ENCODE results near the gene KCNH5.

The KCNH5 gene

DNA sequence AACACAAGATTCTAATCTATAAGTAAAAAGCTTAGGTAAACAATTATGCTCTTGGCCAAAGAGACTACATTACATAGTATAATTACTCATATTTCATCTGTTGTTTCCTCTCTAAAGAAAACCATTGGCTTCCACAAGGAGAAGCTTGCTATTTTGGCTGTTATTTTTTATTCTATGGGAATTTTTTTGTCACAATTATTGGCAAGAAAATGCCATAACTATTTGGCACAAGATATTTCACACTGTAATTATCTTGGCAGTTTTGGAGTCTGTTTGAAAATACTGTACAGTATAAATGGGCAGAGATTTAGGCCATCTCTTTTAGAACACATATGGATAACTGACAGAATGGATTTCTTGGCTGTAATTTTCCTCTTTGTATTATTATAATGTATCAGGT, 51.2 kb downstream of the KCNH5 start:
- H3K9ac ChIP-seq (ENCODE audit: low read length) = no peak overlapping the region
- H3K9me2 ChIP-seq (replicated peaks; ENCODE audit: insufficient read depth, low read length) = no peaks in the 10 kb centered on the region
- H3K9me3 ChIP-seq (ENCODE audit: insufficient read depth, low read length) = no peaks in the 10 kb centered on the region
- no peaks in the 10 kb centered on the region for H3K27me3 ChIP-seq (ENCODE audit: low read length)
- H2AFZ ChIP-seq (ENCODE audit: low read depth, low read length, severe bottlenecking) = no peak overlapping the region
- no peak overlapping the region for H3K4me2 ChIP-seq (ENCODE audit: low read depth, low read length, poor library complexity, severe bottlenecking)
- H3K36me3 ChIP-seq (ENCODE audit: low read length) = no peaks in the 10 kb centered on the region
- H3F3A ChIP-seq (ENCODE audit: insufficient read depth) = no peaks in the 10 kb centered on the region
- no peak overlapping the region for H3K27ac ChIP-seq (ENCODE audit: low read depth, low read length)
- TF ChIP-seq, protein P1, sequence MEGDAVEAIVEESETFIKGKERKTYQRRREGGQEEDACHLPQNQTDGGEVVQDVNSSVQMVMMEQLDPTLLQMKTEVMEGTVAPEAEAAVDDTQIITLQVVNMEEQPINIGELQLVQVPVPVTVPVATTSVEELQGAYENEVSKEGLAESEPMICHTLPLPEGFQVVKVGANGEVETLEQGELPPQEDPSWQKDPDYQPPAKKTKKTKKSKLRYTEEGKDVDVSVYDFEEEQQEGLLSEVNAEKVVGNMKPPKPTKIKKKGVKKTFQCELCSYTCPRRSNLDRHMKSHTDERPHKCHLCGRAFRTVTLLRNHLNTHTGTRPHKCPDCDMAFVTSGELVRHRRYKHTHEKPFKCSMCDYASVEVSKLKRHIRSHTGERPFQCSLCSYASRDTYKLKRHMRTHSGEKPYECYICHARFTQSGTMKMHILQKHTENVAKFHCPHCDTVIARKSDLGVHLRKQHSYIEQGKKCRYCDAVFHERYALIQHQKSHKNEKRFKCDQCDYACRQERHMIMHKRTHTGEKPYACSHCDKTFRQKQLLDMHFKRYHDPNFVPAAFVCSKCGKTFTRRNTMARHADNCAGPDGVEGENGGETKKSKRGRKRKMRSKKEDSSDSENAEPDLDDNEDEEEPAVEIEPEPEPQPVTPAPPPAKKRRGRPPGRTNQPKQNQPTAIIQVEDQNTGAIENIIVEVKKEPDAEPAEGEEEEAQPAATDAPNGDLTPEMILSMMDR (IDR thresholded peaks at IDR 0.05; ENCODE audit: insufficient read depth, low read length, poor library complexity, severe bottlenecking) = no peak
- TF ChIP-seq EZH2phosphoT487 (conservative IDR thresholded peaks at IDR 0.05; ENCODE audit: low read length) = no peak
- no peaks in the 10 kb centered on the region for H4K20me1 ChIP-seq (ENCODE audit: low read depth, low read length)
- no peak overlapping the region for H3K4me3 ChIP-seq (ENCODE audit: insufficient read depth, low read length, poor library complexity, severe bottlenecking)
- no peaks in the 10 kb centered on the region for H3K79me2 ChIP-seq (ENCODE audit: insufficient read depth, low read length)

DNA sequence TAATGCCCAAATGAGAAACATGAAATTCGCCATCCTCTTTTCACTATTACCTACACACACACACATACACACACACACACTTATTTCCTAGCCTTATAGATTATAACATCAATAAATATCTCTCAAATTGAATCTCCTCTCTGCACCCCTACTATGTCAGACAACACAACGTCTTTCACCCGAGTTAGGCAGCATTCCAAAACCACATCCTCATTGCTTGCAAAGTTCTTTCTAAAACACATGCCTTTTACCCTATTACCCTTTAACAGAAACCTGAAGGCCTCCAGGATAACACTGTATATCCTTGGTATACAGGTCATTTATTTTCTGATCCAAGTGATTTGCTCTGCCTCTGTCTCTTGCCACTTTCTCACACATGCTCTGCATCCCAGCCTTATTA, 56.3 kb downstream of the KCNH5 start:
- no peak overlapping the region for H3K4me2 ChIP-seq (ENCODE audit: low read depth, low read length, poor library complexity, severe bottlenecking)
- H4K20me1 ChIP-seq (ENCODE audit: low read depth, low read length) = no peaks in the 10 kb centered on the region
- no peak overlapping the region for H3K27ac ChIP-seq (ENCODE audit: low read depth, low read length)
- no peak overlapping the region for H3K9ac ChIP-seq (ENCODE audit: low read length)
- H2AFZ ChIP-seq (ENCODE audit: low read depth, low read length, severe bottlenecking) = no peak overlapping the region
- H3F3A ChIP-seq (ENCODE audit: insufficient read depth) = no peaks in the 10 kb centered on the region
- no peaks in the 10 kb centered on the region for H3K27me3 ChIP-seq (ENCODE audit: low read length)
- no peak overlapping the region for H3K4me3 ChIP-seq (ENCODE audit: insufficient read depth, low read length, poor library complexity, severe bottlenecking)
- no peaks in the 10 kb centered on the region for H3K79me2 ChIP-seq (ENCODE audit: insufficient read depth, low read length)
- H3K36me3 ChIP-seq (ENCODE audit: low read length) = no peaks in the 10 kb centered on the region
- no peaks in the 10 kb centered on the region for H3K9me2 ChIP-seq (replicated peaks; ENCODE audit: insufficient read depth, low read length)
- no peaks in the 10 kb centered on the region for H3K9me3 ChIP-seq (ENCODE audit: insufficient read depth, low read length)
- TF ChIP-seq, protein P1 (IDR thresholded peaks at IDR 0.05; ENCODE audit: insufficient read depth, low read length, poor library complexity, severe bottlenecking) = no peak
- no peak for TF ChIP-seq EZH2phosphoT487 (conservative IDR thresholded peaks at IDR 0.05; ENCODE audit: low read length)

DNA sequence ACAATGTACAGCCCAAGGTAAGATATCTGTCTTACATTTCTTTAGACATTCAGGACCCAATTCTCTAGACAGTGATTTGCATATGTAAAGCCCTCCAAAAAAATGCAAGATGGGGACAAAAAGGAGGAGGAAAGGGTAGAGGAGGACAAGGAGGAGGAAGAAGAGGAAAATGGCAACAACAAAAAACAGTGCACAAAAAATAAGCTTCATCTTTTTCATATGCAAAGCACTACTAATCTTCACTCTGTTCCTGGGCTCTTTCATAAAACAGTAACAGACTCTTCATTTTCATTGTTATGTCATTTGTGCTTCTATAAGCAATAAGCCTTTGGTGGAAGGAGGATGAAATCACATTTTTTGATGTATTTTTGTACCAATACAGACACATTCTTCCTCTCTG, 61.4 kb downstream of the KCNH5 start:
- Histone ChIP-seq H3K9me3 (ENCODE audit: insufficient read depth, low read length) (no peaks in the 10 kb centered on the region), H3K4me2 (ENCODE audit: low read depth, low read length, poor library complexity, severe bottlenecking) (no peak overlapping the region), H2AFZ (ENCODE audit: low read depth, low read length, severe bottlenecking) (no peak overlapping the region), H3K4me3 (ENCODE audit: insufficient read depth, low read length, poor library complexity, severe bottlenecking) (no peak overlapping the region), H4K20me1 (ENCODE audit: low read depth, low read length) (no peaks in the 10 kb centered on the region), H3K27me3 (ENCODE audit: low read length) (no peaks in the 10 kb centered on the region), H3K9me2 (replicated peaks; ENCODE audit: insufficient read depth, low read length) (no peaks in the 10 kb centered on the region), H3K27ac (ENCODE audit: low read depth, low read length) (no peak overlapping the region), H3K79me2 (ENCODE audit: insufficient read depth, low read length) (no peaks in the 10 kb centered on the region), H3K36me3 (ENCODE audit: low read length) (no peaks in the 10 kb centered on the region), H3K9ac (ENCODE audit: low read length) (no peak overlapping the region), H3F3A (ENCODE audit: insufficient read depth) (no peaks in the 10 kb centered on the region)
- TF ChIP-seq, protein P1 (IDR thresholded peaks at IDR 0.05; ENCODE audit: insufficient read depth, low read length, poor library complexity, severe bottlenecking) = no peak
- no peak for TF ChIP-seq EZH2phosphoT487 (conservative IDR thresholded peaks at IDR 0.05; ENCODE audit: low read length)
